ENCODE results near the gene MT1E. TPM values are rescaled to one million over a fixed set of nuclear protein-coding genes. Genes with fewer than 3 reads are reported as not detected.
A peak's percentile ranks its signal among the peaks of the same experiment; 100 is the strongest.

MT1E gene
- total and polyA plus RNA-seq, 2 of the 13 experiments (the other 11 are each of a cell fraction or from before 2014, with no cell fraction given), result 110 to 1,072 TPM

- TF ChIP-seq ZNF576 (CRISPR knock-in tag; IDR thresholded peaks at IDR 0.05) (no peak), CENPT (CRISPR knock-in tag; IDR thresholded peaks at IDR 0.05; ENCODE audit: low read depth) (no peak), ZNF788 (CRISPR knock-in tag; IDR thresholded peaks at IDR 0.05; ENCODE audit: borderline replicate concordance) (no peak), ZNF44 (CRISPR knock-in tag; IDR thresholded peaks at IDR 0.05) (no peak), MEIS1 (CRISPR knock-in tag; IDR thresholded peaks at IDR 0.05; ENCODE audit: borderline replicate concordance) (peak; percentile 74; the same call in 1 of the 2 replicates), TEF (CRISPR knock-in tag; IDR thresholded peaks at IDR 0.05) (0 out of 2 replicates have a peak, but pooled peaks have one; percentile 17), ZNF629 (CRISPR knock-in tag; conservative IDR thresholded peaks at IDR 0.05) (no peak), DR1 (CRISPR knock-in tag; IDR thresholded peaks at IDR 0.05) (no peak), DPF2 (CRISPR knock-in tag; IDR thresholded peaks at IDR 0.05; ENCODE audit: borderline replicate concordance, low read depth) (peak; percentile 82), NFE2L1 (CRISPR knock-in tag; IDR thresholded peaks at IDR 0.05; ENCODE audit: borderline replicate concordance) (no peak), NRL (CRISPR knock-in tag; IDR thresholded peaks at IDR 0.05; ENCODE audit: borderline replicate concordance) (no peak), ZBTB39 (CRISPR knock-in tag; IDR thresholded peaks at IDR 0.05) (0 out of 2 replicates have a peak, but pooled peaks have one; percentile 29), KDM5A (IDR thresholded peaks at IDR 0.05; ENCODE audit: borderline replicate concordance, low read length) (no peak), ZNF550 (CRISPR knock-in tag; IDR thresholded peaks at IDR 0.05; ENCODE audit: borderline replicate concordance) (no peak), GPBP1L1 (CRISPR knock-in tag; IDR thresholded peaks at IDR 0.05) (no peak), NONO (IDR thresholded peaks at IDR 0.05) (no peak), NONO (CRISPR knock-in tag; conservative IDR thresholded peaks at IDR 0.05) (peak; percentile 80; the same call in 1 of the 2 replicates), TBX3 (IDR thresholded peaks at IDR 0.05; ENCODE audit: borderline replicate concordance) (0 out of 2 replicates have a peak, but pooled peaks have one; percentile 7), RBM22 (optimal IDR thresholded peaks at IDR 0.05; ENCODE audit: low read length) (no peak), MIER3 (CRISPR knock-in tag; IDR thresholded peaks at IDR 0.05; ENCODE audit: borderline replicate concordance) (no peak), AKAP8 (CRISPR knock-in tag; IDR thresholded peaks at IDR 0.05) (no peak), TFAP4 (IDR thresholded peaks at IDR 0.05; ENCODE audit: borderline replicate concordance, low read depth) (peak; percentile 59), ZNF780A (CRISPR knock-in tag; IDR thresholded peaks at IDR 0.05) (0 out of 2 replicates have a peak, but pooled peaks have one; percentile 27)
Measured at GRCh38 chr16:56606476-56607108, 19.0 kb upstream of the MT1E start (continued).

Data from HepG2 (cell line).